HEK293 (cell line): ENCODE measurements around the gene WBP1.
A peak's percentile ranks its signal among the peaks of the same experiment; 100 is the strongest.

Source experiments
- CTCF ChIA-PET: fragments of 350-600 bp; formaldehyde crosslinking; extraction: SDS; loops from one replicate; lab custom pipeline; 2021; ENCODE audit warnings: antibody characterized with exemption; lab: Yijun Ruan, JAX
- POLR2A ChIA-PET: fragments of 300-600 bp; formaldehyde crosslinking; extraction: SDS; loops from one replicate; lab custom pipeline; 2020; ENCODE audit warnings: antibody characterized with exemption, inconsistent platforms; lab: Yijun Ruan, JAX
- H3K27ac ChIP-seq: fragments of 200-500 bp; sonication (Bioruptor generic); 2 replicates; pipeline ENCODE4 v1.5.1; 2014; ENCODE audit warnings: low read depth, low read length, control low read depth, inconsistent platforms; ENCODE audit errors: extremely low read depth
- H3K36me3 ChIP-seq, 2 experiments: fragments of 200-500 bp in 1 of 2; sonication (Bioruptor generic) in 1 of 2; 1 replicate in 1 of 2; 2 replicates in 1 of 2; pipeline ENCODE4 v1.5.1; 2014 to 2017; ENCODE audit warnings: inconsistent platforms in 2 of 2, low read length in 2 of 2; ENCODE audit not compliant: control insufficient read depth in 2 of 2, insufficient read depth in 1 of 2
- H3K4me1 ChIP-seq: fragments of 200-500 bp; sonication (Bioruptor generic); 2 replicates; pipeline ENCODE4 v1.5.1; 2014; ENCODE audit warnings: mild to moderate bottlenecking, low read length, inconsistent platforms; ENCODE audit not compliant: control insufficient read depth, insufficient read depth
- H3K4me3 ChIP-seq: 2 replicates; pipeline ENCODE4 v1.5.1; 2011; ENCODE audit warnings: low read depth, mild to moderate bottlenecking, control low read depth, low read length, moderate library complexity
- H3K9me3 ChIP-seq: fragments of 200-500 bp; sonication (Bioruptor generic); 2 replicates; pipeline ENCODE4 v1.5.1; 2014; ENCODE audit warnings: low read depth, low read length, inconsistent platforms; ENCODE audit not compliant: control insufficient read depth, insufficient read depth
- EGR2 ChIP-seq: fragments of 450-650 bp; formaldehyde crosslinking; IDR thresholded peaks from 2 replicates; pipeline ENCODE4 v1.5.1; 2016; ENCODE audit warnings: low read depth, missing biosample characterization, missing genetic modification characterization
- KLF9 ChIP-seq: fragments of 450-650 bp; formaldehyde crosslinking; IDR thresholded peaks from 2 replicates; pipeline ENCODE4 v1.5.1; 2016; ENCODE audit warnings: missing biosample characterization, missing genetic modification characterization, low read depth
- SP3 ChIP-seq: fragments of 450-650 bp; formaldehyde crosslinking; IDR thresholded peaks from 2 replicates; pipeline ENCODE4 v1.5.1; 2016; ENCODE audit warnings: missing biosample characterization, missing genetic modification characterization
- YY2 ChIP-seq: fragments of 450-650 bp; formaldehyde crosslinking; IDR thresholded peaks from 2 replicates; pipeline ENCODE4 v1.5.1; 2016; ENCODE audit warnings: missing biosample characterization, missing genetic modification characterization
- ZBTB17 ChIP-seq: fragments of 450-650 bp; formaldehyde crosslinking; IDR thresholded peaks from 2 replicates; pipeline ENCODE4 v1.5.1; 2016; ENCODE audit warnings: missing biosample characterization, missing genetic modification characterization
- ZBTB7A ChIP-seq: fragments of 450-650 bp; formaldehyde crosslinking; IDR thresholded peaks from 2 replicates; pipeline ENCODE4 v1.5.1; 2016; ENCODE audit warnings: low read depth, missing biosample characterization, missing genetic modification characterization
- ZFHX2 ChIP-seq: fragments of 450-650 bp; formaldehyde crosslinking; conservative IDR thresholded peaks from 2 replicates; pipeline ENCODE4 v1.5.1; 2016; ENCODE audit warnings: missing biosample characterization, missing genetic modification characterization
- ZNF2 ChIP-seq: fragments of 450-650 bp; formaldehyde crosslinking; IDR thresholded peaks from 2 replicates; pipeline ENCODE4 v1.5.1; 2016; ENCODE audit warnings: missing biosample characterization, missing genetic modification characterization
- ZNF324 ChIP-seq: fragments of 450-650 bp; formaldehyde crosslinking; IDR thresholded peaks from 2 replicates; pipeline ENCODE4 v1.5.1; 2016; ENCODE audit warnings: missing biosample characterization, missing genetic modification characterization
- ZNF335 ChIP-seq: fragments of 450-650 bp; formaldehyde crosslinking; conservative IDR thresholded peaks from 2 replicates; pipeline ENCODE4 v1.5.1; 2016; ENCODE audit warnings: missing biosample characterization, missing genetic modification characterization
- ZNF341 ChIP-seq: fragments of 450-650 bp; formaldehyde crosslinking; IDR thresholded peaks from 2 replicates; pipeline ENCODE4; 2016; ENCODE audit warnings: low read depth, missing biosample characterization, missing genetic modification characterization
- ZNF37A ChIP-seq: fragments of 450-650 bp; IDR thresholded peaks from 2 replicates; pipeline ENCODE4 v1.5.1; 2018; ENCODE audit warnings: missing biosample characterization, missing genetic modification characterization
- ZNF433 ChIP-seq: fragments of 450-650 bp; formaldehyde crosslinking; IDR thresholded peaks from 2 replicates; pipeline ENCODE4 v1.5.1; 2016; ENCODE audit warnings: missing biosample characterization, missing genetic modification characterization, low read depth
- ZNF600 ChIP-seq: fragments of 450-650 bp; formaldehyde crosslinking; IDR thresholded peaks from 2 replicates; pipeline ENCODE4 v1.5.1; 2016; ENCODE audit warnings: missing biosample characterization, missing genetic modification characterization
- ZNF660 ChIP-seq: fragments of 450-650 bp; IDR thresholded peaks from 2 replicates; pipeline ENCODE4 v1.5.1; 2018; ENCODE audit warnings: missing biosample characterization, mild to moderate bottlenecking, missing genetic modification characterization
- ZSCAN30 ChIP-seq: fragments of 450-650 bp; IDR thresholded peaks from 2 replicates; pipeline ENCODE4 v1.5.1; 2018; ENCODE audit warnings: missing biosample characterization, mild to moderate bottlenecking, missing genetic modification characterization, moderate library complexity
- ZXDB ChIP-seq: fragments of 450-650 bp; formaldehyde crosslinking; IDR thresholded peaks from 2 replicates; pipeline ENCODE4 v1.5.1; 2016; ENCODE audit warnings: missing biosample characterization, missing genetic modification characterization
- TF ChIP-seq, protein P1 (sequence below): fragments of 450-650 bp; formaldehyde crosslinking; IDR thresholded peaks from 2 replicates; pipeline ENCODE4 v1.5.1; 2017; ENCODE audit warnings: missing biosample characterization, missing genetic modification characterization
- TF ChIP-seq, protein P2 (sequence below): fragments of 450-650 bp; formaldehyde crosslinking; IDR thresholded peaks from 2 replicates; pipeline ENCODE4 v1.5.1; 2016; ENCODE audit warnings: missing biosample characterization, missing genetic modification characterization
- TF ChIP-seq, protein P3 (sequence below): fragments of 450-650 bp; formaldehyde crosslinking; IDR thresholded peaks from 2 replicates; pipeline ENCODE4 v1.5.1; 2016; ENCODE audit warnings: missing biosample characterization, missing genetic modification characterization
- TF ChIP-seq, protein P4 (sequence below): fragments of 450-650 bp; formaldehyde crosslinking; IDR thresholded peaks from 2 replicates; pipeline ENCODE4 v1.5.1; 2016; ENCODE audit warnings: missing biosample characterization, missing genetic modification characterization
- TF ChIP-seq, protein P5 (sequence below): fragments of 450-650 bp; formaldehyde crosslinking; IDR thresholded peaks from 2 replicates; pipeline ENCODE4 v1.5.1; 2016; ENCODE audit warnings: missing biosample characterization, missing genetic modification characterization

WBP1 gene

DNA sequence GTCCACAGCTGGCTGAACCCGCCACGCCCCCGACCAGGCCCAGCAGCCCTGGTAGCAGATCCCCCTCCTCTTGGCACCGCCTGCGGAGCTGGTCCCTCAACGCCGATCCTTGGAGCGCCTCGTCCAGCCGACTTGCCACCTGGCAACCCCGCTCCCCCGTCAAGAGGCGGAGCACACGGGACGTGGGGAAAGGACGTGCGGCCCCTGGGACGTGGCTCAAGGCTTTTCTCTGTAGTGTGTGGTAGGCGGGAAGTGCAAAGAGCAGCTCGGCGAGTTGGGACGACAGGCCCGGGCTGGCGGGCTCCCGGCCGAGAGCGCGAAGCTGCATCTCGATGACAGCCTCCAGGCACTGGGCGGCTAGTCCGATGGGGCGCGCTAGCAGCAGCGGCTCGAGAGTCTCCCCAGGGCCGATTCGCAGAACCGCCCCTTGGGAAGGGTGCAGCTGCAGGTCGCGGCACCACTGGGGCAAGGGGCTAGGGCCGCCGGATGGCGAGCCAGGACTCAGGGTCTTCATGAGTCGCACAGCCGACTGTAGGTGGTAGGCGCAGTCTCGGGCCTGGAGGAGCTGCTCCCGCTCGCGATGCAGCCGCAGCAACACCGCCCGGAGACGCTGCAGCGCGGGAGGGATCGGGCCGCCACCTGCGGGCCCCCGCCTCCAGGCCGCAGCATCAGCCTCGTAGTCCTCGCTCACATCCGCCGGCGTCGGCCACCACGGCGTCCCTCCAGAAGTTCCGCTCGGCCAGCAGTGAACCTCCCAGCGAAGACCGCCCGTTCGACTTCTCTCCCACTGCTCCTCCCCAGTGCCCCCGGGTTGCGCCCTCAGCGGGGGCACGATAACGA, 23.9 kb downstream of the WBP1 start (continued):
- TF ChIP-seq KLF9 (tag by site-specific recombination) (0 out of 2 replicates have a peak, but pooled peaks have one; percentile 12), ZBTB17 (tag by site-specific recombination) (peak; percentile 34; the same call in 1 of the 2 replicates), ZNF341 (tag by site-specific recombination) (peak; percentile 36), EGR2 (tag by site-specific recombination) (0 out of 2 replicates have a peak, but pooled peaks have one; percentile 5), ZBTB7A (tag by site-specific recombination) (peak; percentile 63), ZNF433 (no peak), ZXDB (tag by site-specific recombination) (peak; percentile 0; the same call in 1 of the 2 replicates), ZNF600 (tag by site-specific recombination) (no peak)
- TF ChIP-seq, protein P1, sequence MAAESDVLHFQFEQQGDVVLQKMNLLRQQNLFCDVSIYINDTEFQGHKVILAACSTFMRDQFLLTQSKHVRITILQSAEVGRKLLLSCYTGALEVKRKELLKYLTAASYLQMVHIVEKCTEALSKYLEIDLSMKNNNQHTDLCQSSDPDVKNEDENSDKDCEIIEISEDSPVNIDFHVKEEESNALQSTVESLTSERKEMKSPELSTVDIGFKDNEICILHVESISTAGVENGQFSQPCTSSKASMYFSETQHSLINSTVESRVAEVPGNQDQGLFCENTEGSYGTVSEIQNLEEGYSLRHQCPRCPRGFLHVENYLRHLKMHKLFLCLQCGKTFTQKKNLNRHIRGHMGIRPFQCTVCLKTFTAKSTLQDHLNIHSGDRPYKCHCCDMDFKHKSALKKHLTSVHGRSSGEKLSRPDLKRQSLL: no peak

DNA sequence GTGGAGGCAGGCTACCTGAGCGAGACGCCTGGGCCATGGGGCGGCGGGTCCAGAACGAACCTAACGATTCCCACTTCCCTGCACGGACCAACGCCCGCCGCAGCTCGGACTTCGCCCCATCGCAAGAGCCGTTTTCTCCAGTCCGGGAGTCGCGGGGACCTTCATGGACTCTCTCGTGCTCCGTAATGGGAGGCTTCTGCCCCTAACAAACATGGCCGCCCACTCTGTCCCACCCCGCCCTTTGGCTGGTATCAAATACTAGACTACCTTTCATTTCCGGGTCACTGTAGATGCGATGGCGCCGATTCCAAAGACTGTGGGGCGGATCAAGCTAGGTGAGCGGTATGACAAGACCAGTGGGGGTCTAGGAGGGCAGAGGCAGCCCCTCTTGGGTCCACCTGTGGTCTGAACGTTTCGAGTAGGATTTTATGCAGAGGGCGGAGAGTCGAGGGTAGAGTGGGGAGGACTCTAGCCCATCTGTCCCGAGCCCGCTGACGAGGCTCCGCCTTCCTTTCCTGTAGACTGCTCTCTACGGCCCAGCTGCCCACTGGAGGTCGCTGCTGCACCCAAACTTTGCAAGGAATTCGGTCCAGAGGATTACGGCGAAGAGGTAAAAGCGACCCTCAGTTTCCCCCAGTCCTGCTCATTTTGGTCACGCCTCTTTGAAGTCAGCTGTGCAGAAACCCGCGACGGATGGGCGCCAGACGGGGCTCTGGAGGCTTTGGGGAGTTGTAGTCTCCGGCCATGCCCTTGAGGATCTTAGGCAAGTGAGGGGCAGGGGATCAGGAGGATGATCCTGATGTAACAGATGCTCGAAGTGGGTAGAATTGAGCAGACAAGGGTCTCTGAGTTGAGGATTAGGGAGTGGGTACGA, 24.8 kb downstream of the WBP1 start, which contains the start of the genes CCDC142 and TTC31:
Gene CCDC142, minus strand, starts transcription at position 198 of the 874 bp plus-strand sequence. Its CDS starts 161 bp downstream, at position 37.
Gene TTC31, plus strand, starts transcription at position 281 of the 874 bp plus-strand sequence. Its CDS starts 15 bp downstream, at position 296.
- ChIA-PET POLR2A (interaction anchor here (1.0 to 4.0 kb wide), 16 partner anchors 11 to 746 kb away, joined by 3 to 37 read pairs (median 4); partner anchors contain the start of genes AUP1, DQX1, HTRA2 and INO80B), CTCF (interaction anchor here (0.7 to 5.0 kb wide), 20 partner anchors 8 to 136 kb away, joined by 3 to 72 read pairs (median 4); partner anchors contain the start of genes AUP1, HTRA2 and MRPL53)
- peak within 1 kb of the TSS; percentile 74 for H3K27ac ChIP-seq
- no peaks in the 10 kb centered on the region for H3K9me3 ChIP-seq
- peak within 1 kb of the TSS; percentile 92 for H3K4me3 ChIP-seq
- H3K4me1 ChIP-seq: no peaks in the 10 kb centered on the region
- peaks cover 41 to 47% of the 10 kb centered on the region in 2 experiments for H3K36me3 ChIP-seq
- TF ChIP-seq, protein P2, sequence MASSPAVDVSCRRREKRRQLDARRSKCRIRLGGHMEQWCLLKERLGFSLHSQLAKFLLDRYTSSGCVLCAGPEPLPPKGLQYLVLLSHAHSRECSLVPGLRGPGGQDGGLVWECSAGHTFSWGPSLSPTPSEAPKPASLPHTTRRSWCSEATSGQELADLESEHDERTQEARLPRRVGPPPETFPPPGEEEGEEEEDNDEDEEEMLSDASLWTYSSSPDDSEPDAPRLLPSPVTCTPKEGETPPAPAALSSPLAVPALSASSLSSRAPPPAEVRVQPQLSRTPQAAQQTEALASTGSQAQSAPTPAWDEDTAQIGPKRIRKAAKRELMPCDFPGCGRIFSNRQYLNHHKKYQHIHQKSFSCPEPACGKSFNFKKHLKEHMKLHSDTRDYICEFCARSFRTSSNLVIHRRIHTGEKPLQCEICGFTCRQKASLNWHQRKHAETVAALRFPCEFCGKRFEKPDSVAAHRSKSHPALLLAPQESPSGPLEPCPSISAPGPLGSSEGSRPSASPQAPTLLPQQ (tag by site-specific recombination): peak; percentile 40; the same call in 1 of the 2 replicates
- TF ChIP-seq ZFHX2 (tag by site-specific recombination): 0 out of 2 replicates have a peak, but pooled peaks have one; percentile 4
- peak; percentile 95 for TF ChIP-seq SP3
- TF ChIP-seq, protein P3, sequence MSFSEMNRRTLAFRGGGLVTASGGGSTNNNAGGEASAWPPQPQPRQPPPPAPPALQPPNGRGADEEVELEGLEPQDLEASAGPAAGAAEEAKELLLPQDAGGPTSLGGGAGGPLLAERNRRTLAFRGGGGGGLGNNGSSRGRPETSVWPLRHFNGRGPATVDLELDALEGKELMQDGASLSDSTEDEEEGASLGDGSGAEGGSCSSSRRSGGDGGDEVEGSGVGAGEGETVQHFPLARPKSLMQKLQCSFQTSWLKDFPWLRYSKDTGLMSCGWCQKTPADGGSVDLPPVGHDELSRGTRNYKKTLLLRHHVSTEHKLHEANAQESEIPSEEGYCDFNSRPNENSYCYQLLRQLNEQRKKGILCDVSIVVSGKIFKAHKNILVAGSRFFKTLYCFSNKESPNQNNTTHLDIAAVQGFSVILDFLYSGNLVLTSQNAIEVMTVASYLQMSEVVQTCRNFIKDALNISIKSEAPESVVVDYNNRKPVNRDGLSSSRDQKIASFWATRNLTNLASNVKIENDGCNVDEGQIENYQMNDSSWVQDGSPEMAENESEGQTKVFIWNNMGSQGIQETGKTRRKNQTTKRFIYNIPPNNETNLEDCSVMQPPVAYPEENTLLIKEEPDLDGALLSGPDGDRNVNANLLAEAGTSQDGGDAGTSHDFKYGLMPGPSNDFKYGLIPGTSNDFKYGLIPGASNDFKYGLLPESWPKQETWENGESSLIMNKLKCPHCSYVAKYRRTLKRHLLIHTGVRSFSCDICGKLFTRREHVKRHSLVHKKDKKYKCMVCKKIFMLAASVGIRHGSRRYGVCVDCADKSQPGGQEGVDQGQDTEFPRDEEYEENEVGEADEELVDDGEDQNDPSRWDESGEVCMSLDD (tag by site-specific recombination): 0 out of 2 replicates have a peak, but pooled peaks have one; percentile 34
- TF ChIP-seq ZNF37A: no peak
- TF ChIP-seq ZNF335: peak; percentile 92
- TF ChIP-seq, protein P4, sequence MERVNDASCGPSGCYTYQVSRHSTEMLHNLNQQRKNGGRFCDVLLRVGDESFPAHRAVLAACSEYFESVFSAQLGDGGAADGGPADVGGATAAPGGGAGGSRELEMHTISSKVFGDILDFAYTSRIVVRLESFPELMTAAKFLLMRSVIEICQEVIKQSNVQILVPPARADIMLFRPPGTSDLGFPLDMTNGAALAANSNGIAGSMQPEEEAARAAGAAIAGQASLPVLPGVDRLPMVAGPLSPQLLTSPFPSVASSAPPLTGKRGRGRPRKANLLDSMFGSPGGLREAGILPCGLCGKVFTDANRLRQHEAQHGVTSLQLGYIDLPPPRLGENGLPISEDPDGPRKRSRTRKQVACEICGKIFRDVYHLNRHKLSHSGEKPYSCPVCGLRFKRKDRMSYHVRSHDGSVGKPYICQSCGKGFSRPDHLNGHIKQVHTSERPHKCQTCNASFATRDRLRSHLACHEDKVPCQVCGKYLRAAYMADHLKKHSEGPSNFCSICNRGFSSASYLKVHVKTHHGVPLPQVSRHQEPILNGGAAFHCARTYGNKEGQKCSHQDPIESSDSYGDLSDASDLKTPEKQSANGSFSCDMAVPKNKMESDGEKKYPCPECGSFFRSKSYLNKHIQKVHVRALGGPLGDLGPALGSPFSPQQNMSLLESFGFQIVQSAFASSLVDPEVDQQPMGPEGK (tag by site-specific recombination): peak; percentile 77
- TF ChIP-seq, protein P1: no peak
- TF ChIP-seq ZSCAN30: peak; percentile 10
- TF ChIP-seq, protein P5, sequence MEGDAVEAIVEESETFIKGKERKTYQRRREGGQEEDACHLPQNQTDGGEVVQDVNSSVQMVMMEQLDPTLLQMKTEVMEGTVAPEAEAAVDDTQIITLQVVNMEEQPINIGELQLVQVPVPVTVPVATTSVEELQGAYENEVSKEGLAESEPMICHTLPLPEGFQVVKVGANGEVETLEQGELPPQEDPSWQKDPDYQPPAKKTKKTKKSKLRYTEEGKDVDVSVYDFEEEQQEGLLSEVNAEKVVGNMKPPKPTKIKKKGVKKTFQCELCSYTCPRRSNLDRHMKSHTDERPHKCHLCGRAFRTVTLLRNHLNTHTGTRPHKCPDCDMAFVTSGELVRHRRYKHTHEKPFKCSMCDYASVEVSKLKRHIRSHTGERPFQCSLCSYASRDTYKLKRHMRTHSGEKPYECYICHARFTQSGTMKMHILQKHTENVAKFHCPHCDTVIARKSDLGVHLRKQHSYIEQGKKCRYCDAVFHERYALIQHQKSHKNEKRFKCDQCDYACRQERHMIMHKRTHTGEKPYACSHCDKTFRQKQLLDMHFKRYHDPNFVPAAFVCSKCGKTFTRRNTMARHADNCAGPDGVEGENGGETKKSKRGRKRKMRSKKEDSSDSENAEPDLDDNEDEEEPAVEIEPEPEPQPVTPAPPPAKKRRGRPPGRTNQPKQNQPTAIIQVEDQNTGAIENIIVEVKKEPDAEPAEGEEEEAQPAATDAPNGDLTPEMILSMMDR (tag by site-specific recombination): peak; percentile 88
- 0 out of 2 replicates have a peak, but pooled peaks have one; percentile 58 for TF ChIP-seq ZXDB (tag by site-specific recombination)
- TF ChIP-seq YY2 (tag by site-specific recombination): peak; percentile 86
- peak; percentile 97 for TF ChIP-seq ZBTB17 (tag by site-specific recombination)
- peak; percentile 22; the same call in 1 of the 2 replicates for TF ChIP-seq ZNF324 (tag by site-specific recombination)
- TF ChIP-seq ZNF660 (tag by site-specific recombination): peak; percentile 41; the same call in 1 of the 2 replicates
- peak; percentile 63 for TF ChIP-seq ZNF2 (tag by site-specific recombination)
